Parathyroid adenoma (tissue), 2 donors: ENCODE results near the gene MRPL54.
"Not testable (repeated sequence)": the region's sequence is repeated elsewhere in the genome, so short reads cannot be mapped to it uniquely, and the experiment has no call there.

Experiments used
- H2AFZ ChIP-seq: fragments of 300-600 bp; sonication (generic); one replicate; pipeline ENCODE4 v1.7.0; 2017; ENCODE audit warnings: antibody characterized with exemption, mild to moderate bottlenecking
- H3K27ac ChIP-seq: fragments of 300-600 bp; sonication (generic); one replicate; pipeline ENCODE4 v1.7.0; 2017
- H3K27me3 ChIP-seq: fragments of 300-600 bp; sonication (generic); one replicate; pipeline ENCODE4 v1.7.0; 2017; ENCODE audit warnings: low read length; ENCODE audit not compliant: control insufficient read depth, insufficient read depth
- H3K36me3 ChIP-seq: fragments of 300-600 bp; sonication (generic); one replicate; pipeline ENCODE4 v1.7.0; 2017; ENCODE audit warnings: low read length; ENCODE audit not compliant: control insufficient read depth, insufficient read depth
- H3K4me1 ChIP-seq: fragments of 300-600 bp; sonication (generic); one replicate; pipeline ENCODE4 v1.7.0; 2017; ENCODE audit warnings: control low read depth
- H3K4me2 ChIP-seq: fragments of 300-600 bp; sonication (generic); one replicate; pipeline ENCODE4 v1.7.0; 2017; ENCODE audit warnings: low read length
- H3K4me3 ChIP-seq: fragments of 300-600 bp; sonication (generic); one replicate; pipeline ENCODE4 v1.7.0; 2017; ENCODE audit warnings: low read depth, low read length
- H3K79me2 ChIP-seq: fragments of 300-600 bp; sonication (generic); one replicate; pipeline ENCODE4 v1.7.0; 2017; ENCODE audit warnings: control low read depth
- H3K9ac ChIP-seq: fragments of 300-600 bp; sonication (generic); one replicate; pipeline ENCODE4 v1.7.0; 2017; ENCODE audit warnings: mild to moderate bottlenecking
- H3K9me3 ChIP-seq: fragments of 300-600 bp; sonication (generic); one replicate; pipeline ENCODE4 v1.7.0; 2017; ENCODE audit warnings: low read length; ENCODE audit not compliant: control insufficient read depth
- TF ChIP-seq, protein P1 (sequence below): fragments of 300-600 bp; sonication (generic); IDR thresholded peaks from one replicate; pipeline ENCODE4 v1.7.0; 2017; ENCODE audit warnings: antibody characterized with exemption, mild to moderate bottlenecking
- donor health status: primary hyperparathyroidism.

MRPL54 gene

DNA sequence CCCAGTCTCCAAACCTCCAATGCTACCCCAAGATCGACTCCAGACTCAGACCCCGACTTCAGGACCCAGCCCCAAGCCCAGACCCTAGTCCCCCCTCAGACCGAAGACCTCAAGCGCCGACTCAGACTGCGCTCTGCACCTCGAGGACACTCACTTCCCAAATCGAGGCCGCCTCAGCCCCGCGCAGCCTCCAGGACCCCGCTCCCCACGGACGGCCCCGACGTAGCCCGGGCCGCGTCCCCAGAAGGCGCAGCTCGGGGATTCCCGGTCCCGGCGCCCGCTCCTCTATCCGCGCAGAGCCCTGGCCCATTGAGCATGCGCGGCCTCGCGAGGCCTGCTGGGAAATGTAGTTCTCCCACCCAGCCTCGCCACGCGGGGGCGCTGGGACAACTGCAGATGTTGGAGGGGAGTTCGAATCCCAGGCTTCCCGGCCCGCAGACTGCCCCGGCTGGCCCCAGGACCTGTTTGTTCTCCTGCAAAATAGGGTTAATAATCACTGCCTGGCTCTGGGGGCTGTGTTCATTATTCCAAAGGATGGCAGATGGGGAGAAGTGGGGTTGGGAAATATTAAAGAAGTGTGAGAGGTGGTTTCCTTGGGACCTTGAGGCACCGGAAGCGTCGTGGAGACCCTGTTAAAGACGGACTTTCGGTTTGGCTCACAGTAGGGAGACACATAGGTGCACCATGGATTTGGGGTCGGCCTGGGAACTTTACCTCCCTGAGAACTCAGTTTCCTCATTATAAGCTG lies 926 bp upstream of the MRPL54 start, which contains the start of gene APBA3:
Gene APBA3 (minus strand): TSS at position 311 of the 748 bp plus-strand sequence. CDS start 1,428 bp downstream, outside the sequence.
- Histone ChIP-seq H2AFZ (peak within 1 kb of the TSS; percentile 98), H3K9me3 (no peaks in the 10 kb centered on the region), H3K9ac (peak within 1 kb of the TSS; percentile 87), H3K4me1 (no peaks in the 10 kb centered on the region), H3K27me3 (no peaks in the 10 kb centered on the region), H3K27ac (peak within 1 kb of the TSS; percentile 97), H3K79me2 (peaks cover 5% of the 10 kb centered on the region), H3K36me3 (no peaks in the 10 kb centered on the region), H3K4me2 (peak within 1 kb of the TSS; percentile 99), H3K4me3 (peak within 1 kb of the TSS; percentile 100)
- TF ChIP-seq, protein P1, sequence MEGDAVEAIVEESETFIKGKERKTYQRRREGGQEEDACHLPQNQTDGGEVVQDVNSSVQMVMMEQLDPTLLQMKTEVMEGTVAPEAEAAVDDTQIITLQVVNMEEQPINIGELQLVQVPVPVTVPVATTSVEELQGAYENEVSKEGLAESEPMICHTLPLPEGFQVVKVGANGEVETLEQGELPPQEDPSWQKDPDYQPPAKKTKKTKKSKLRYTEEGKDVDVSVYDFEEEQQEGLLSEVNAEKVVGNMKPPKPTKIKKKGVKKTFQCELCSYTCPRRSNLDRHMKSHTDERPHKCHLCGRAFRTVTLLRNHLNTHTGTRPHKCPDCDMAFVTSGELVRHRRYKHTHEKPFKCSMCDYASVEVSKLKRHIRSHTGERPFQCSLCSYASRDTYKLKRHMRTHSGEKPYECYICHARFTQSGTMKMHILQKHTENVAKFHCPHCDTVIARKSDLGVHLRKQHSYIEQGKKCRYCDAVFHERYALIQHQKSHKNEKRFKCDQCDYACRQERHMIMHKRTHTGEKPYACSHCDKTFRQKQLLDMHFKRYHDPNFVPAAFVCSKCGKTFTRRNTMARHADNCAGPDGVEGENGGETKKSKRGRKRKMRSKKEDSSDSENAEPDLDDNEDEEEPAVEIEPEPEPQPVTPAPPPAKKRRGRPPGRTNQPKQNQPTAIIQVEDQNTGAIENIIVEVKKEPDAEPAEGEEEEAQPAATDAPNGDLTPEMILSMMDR = peak; percentile 94

DNA sequence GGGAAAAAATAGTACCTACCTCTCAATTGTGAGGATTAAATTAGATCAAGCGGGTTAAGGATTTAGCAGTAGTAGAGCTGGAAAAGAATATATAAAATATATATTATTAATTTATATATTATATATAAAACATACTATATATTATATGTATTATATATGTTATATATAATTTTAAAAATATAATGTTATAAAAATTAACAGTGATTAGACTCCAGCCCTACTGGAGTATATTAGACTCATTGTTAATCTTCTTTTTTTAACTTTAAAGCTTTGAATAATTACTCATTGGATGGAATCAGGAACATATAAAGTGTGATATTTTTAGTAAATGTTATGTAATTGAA lies 380 bp upstream of the MRPL54 start:
- H3K36me3 ChIP-seq = no peaks in the 10 kb centered on the region
- H3K79me2 ChIP-seq = peaks cover 5% of the 10 kb centered on the region
- no peaks in the 10 kb centered on the region for H3K27me3 ChIP-seq
- no peaks in the 10 kb centered on the region for H3K9me3 ChIP-seq
- H2AFZ ChIP-seq = peak overlapping the region; percentile 93
- peak overlapping the region; percentile 99 for H3K4me2 ChIP-seq
- H3K4me1 ChIP-seq = no peaks in the 10 kb centered on the region
- H3K9ac ChIP-seq = no peak overlapping the region
- TF ChIP-seq, protein P1 = no peak
- peak overlapping the region; percentile 97 for H3K27ac ChIP-seq
- H3K4me3 ChIP-seq = peak overlapping the region; percentile 100

DNA sequence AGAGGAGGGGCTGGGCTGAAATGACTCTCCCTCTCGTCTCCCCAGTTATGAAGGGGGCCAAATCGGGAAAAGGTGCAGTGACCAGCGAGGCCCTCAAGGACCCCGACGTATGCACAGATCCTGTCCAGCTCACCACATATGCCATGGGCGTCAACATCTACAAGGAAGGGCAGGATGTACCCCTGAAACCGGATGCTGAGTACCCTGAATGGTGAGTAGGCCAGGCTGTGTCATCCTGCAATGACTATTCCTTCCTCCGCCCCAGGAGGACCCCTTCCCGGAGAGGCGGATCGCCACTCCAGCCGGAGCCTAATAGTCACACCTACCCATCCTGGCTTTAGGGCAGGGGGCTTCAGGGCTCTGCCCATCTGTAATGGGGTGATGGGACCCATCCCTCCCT lies 2.6 kb downstream of the MRPL54 start:
- no peak overlapping the region for H3K27ac ChIP-seq
- no peaks in the 10 kb centered on the region for H3K27me3 ChIP-seq
- H3K4me2 ChIP-seq = no peak overlapping the region
- no peak overlapping the region for H3K4me3 ChIP-seq
- no peaks in the 10 kb centered on the region for H3K4me1 ChIP-seq
- TF ChIP-seq, protein P1 = no peak
- H3K36me3 ChIP-seq = no peaks in the 10 kb centered on the region
- no peak overlapping the region for H3K9ac ChIP-seq
- H3K9me3 ChIP-seq = no peaks in the 10 kb centered on the region
- peaks cover 5% of the 10 kb centered on the region for H3K79me2 ChIP-seq
- no peak overlapping the region for H2AFZ ChIP-seq

DNA sequence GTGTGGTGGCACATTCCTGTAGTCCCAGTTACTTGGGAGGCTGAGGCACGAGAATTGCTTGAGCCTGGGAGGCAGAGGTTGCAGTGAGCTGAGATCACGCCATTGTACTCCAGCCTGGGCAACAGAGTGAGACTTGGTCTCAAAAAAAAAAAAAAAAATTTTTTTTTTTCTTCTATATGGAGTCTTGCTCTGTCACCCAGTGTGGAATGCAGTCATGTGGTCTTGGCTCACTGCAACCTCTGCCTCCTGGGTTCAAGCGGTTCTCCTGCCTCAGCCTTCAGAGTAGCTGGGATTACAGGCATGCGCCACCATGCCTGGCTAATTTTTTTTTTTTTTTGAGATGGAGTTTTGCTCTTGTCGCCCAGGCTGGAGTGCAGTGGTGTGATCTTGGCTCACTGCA lies 3.3 kb downstream of the MRPL54 start:
- H3K4me2 ChIP-seq, H3K9ac ChIP-seq, H3K27me3 ChIP-seq, H3K4me1 ChIP-seq, H3K27ac ChIP-seq, H3K36me3 ChIP-seq, H3K79me2 ChIP-seq, H3K9me3 ChIP-seq, H3K4me3 ChIP-seq, H2AFZ ChIP-seq: not testable (repeated sequence)

DNA sequence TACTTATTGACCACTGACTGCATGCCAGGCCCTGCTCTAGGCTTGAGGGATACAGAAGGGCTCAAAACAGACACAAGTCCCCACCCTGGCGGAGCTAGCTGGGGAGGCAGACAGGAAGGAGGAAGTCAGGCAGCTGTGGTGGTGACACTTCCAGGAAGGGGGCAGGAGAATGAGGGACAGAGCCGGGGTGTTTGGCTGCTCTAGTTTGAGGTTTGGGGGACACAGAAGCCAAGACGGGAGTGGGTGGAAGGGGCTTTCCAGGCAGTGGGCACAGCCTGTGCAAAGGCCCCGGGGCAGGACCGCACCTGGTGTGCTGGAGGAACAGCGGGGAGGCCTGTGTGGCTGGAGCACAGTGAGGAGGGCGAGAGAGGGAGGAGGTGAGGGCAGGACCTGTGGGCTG lies 4.0 kb downstream of the MRPL54 start:
- no peak overlapping the region for H2AFZ ChIP-seq
- TF ChIP-seq, protein P1 = no peak
- H3K36me3 ChIP-seq = no peaks in the 10 kb centered on the region
- peaks cover 2% of the 10 kb centered on the region for H3K79me2 ChIP-seq
- no peaks in the 10 kb centered on the region for H3K27me3 ChIP-seq
- H3K4me3 ChIP-seq = no peak overlapping the region
- H3K4me2 ChIP-seq = no peak overlapping the region
- no peak overlapping the region for H3K9ac ChIP-seq
- H3K27ac ChIP-seq = no peak overlapping the region
- H3K4me1 ChIP-seq = no peaks in the 10 kb centered on the region
- H3K9me3 ChIP-seq = no peaks in the 10 kb centered on the region
